ENCODE results near the gene ATP2B3.

ATP2B3 gene

DNA sequence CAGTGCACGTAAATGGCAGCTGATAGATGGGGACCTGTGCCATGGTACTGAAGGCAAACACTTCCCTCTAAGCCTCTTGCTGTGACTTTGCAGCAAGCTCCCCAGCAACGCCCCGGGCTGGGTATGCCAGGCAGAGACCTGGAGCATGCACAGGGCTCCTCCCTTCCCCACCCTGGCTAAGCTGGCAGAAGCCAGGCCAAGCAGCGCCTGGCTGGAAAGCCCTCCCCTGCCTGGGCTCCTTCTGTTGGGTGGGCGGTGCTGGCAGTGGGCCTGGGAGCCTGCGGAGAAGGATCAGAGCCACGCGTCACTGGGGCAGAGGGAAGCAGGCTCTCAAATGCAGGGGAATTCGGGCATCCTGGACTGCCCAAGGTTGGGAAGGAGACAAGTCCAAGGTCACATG, 3.6 kb downstream of the ATP2B3 start:
- Histone ChIP-seq H3K27ac (ENCODE audit: low read length) (no peak overlapping the region), H3K9me3 (ENCODE audit: control insufficient read depth in 2 of 2, low read length in 2 of 2) (no peaks in the 10 kb centered on the region), H3K9ac (ENCODE audit: low read length in 2 of 2) (no peak overlapping the region), H3K27me3 (ENCODE audit: control insufficient read depth in 1 of 2, insufficient read depth in 2 of 2, low read length in 2 of 2) (peaks cover 20 to 51% of the 10 kb centered on the region in 2 donors), H3K36me3 (ENCODE audit: control insufficient read depth in 2 of 2, insufficient read depth in 2 of 2, low read length in 2 of 2) (no peaks in the 10 kb centered on the region), H3K4me3 (ENCODE audit: low read length in 2 of 2) (no peak overlapping the region), H3K4me1 (ENCODE audit: control insufficient read depth, insufficient read depth, low read length) (peaks cover 2% of the 10 kb centered on the region)

DNA sequence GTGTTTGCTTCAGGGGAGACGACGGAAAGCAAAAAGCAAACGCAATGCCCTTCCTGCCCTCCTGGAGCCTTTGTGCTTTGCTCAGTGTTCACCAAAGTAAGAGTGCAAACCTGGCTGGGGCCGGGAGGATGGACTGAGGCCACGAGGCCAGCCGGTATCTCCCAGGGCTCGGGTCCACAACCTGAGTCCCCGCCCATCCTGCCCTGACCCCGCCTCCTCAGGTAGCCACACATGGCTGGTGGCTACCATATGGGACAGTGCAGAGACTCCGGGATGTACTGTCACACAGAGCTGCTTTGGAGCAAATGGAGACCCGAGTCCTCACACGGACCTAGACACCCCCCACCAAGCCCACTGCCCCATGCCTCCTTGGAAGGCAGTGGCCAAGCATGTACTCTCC, 4.8 kb downstream of the ATP2B3 start:
- no peak overlapping the region for H3K4me3 ChIP-seq (ENCODE audit: low read length in 2 of 2)
- H3K27me3 ChIP-seq (ENCODE audit: control insufficient read depth in 1 of 2, insufficient read depth in 2 of 2, low read length in 2 of 2): peaks cover 14 to 53% of the 10 kb centered on the region in 2 donors
- no peak overlapping the region for H3K9ac ChIP-seq (ENCODE audit: low read length in 2 of 2)
- H3K4me1 ChIP-seq (ENCODE audit: control insufficient read depth, insufficient read depth, low read length): peaks cover 2% of the 10 kb centered on the region
- no peaks in the 10 kb centered on the region for H3K36me3 ChIP-seq (ENCODE audit: control insufficient read depth in 2 of 2, insufficient read depth in 2 of 2, low read length in 2 of 2)
- H3K9me3 ChIP-seq (ENCODE audit: control insufficient read depth in 2 of 2, low read length in 2 of 2): no peaks in the 10 kb centered on the region
- H3K27ac ChIP-seq (ENCODE audit: low read length): no peak overlapping the region

GRCh38 chrX:153523269-153523668, 5.8 kb downstream of the ATP2B3 start:
- Histone ChIP-seq H3K9me3 (ENCODE audit: control insufficient read depth in 2 of 2, low read length in 2 of 2) (no peaks in the 10 kb centered on the region), H3K4me1 (ENCODE audit: control insufficient read depth, insufficient read depth, low read length) (peaks cover 2% of the 10 kb centered on the region), H3K27me3 (ENCODE audit: control insufficient read depth in 1 of 2, insufficient read depth in 2 of 2, low read length in 2 of 2) (peaks cover 11 to 59% of the 10 kb centered on the region in 2 donors), H3K4me3 (ENCODE audit: low read length in 2 of 2) (no peak overlapping the region), H3K27ac (ENCODE audit: low read length) (no peak overlapping the region), H3K9ac (ENCODE audit: low read length in 2 of 2) (no peak overlapping the region), H3K36me3 (ENCODE audit: control insufficient read depth in 2 of 2, insufficient read depth in 2 of 2, low read length in 2 of 2) (no peaks in the 10 kb centered on the region)

- Histone ChIP-seq H3K4me3 (ENCODE audit: low read length in 2 of 2) (no peak overlapping the region), H3K27me3 (ENCODE audit: control insufficient read depth in 1 of 2, insufficient read depth in 2 of 2, low read length in 2 of 2) (peaks cover 5 to 57% of the 10 kb centered on the region in 2 donors), H3K36me3 (ENCODE audit: control insufficient read depth in 2 of 2, insufficient read depth in 2 of 2, low read length in 2 of 2) (no peaks in the 10 kb centered on the region)
Observed at GRCh38 chrX:153524234-153524633, 6.8 kb downstream of the ATP2B3 start.

GRCh38 chrX:153525451-153525850, 8.0 kb downstream of the ATP2B3 start:
- no peak overlapping the region for H3K27ac ChIP-seq (ENCODE audit: low read length)
- H3K27me3 ChIP-seq (ENCODE audit: control insufficient read depth in 1 of 2, insufficient read depth in 2 of 2, low read length in 2 of 2): peaks cover 3 to 53% of the 10 kb centered on the region in 2 donors
- no peak overlapping the region for H3K9ac ChIP-seq (ENCODE audit: low read length in 2 of 2)

More at GRCh38 chrX:153524234-153524633, 6.8 kb downstream of the ATP2B3 start:
- no peaks in the 10 kb centered on the region for H3K9me3 ChIP-seq (ENCODE audit: control insufficient read depth in 2 of 2, low read length in 2 of 2)
- no peak overlapping the region for H3K27ac ChIP-seq (ENCODE audit: low read length)
- no peak overlapping the region for H3K9ac ChIP-seq (ENCODE audit: low read length in 2 of 2)
- no peaks in the 10 kb centered on the region for H3K4me1 ChIP-seq (ENCODE audit: control insufficient read depth, insufficient read depth, low read length)

DNA sequence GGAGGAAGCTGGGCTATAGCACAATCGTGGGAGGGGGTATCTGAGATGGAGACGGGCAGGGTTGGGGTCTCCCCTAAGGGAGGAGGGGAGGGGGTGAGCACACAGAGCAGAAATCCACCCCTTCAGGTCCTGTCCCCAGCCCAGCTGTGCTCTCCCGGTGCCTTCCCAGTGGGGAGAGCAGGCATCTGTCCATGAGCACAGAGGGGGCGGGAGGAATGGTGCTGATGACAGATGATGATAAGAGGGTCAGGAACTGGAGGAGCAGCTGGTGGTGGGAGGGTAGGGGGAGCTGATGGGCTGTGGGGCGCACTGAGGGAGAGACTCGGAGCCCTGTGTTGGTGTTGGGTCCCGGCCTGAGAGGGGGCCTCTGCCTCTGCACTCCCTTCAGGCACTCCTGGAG, 8.6 kb downstream of the ATP2B3 start:
- H3K27me3 ChIP-seq (ENCODE audit: control insufficient read depth in 1 of 2, insufficient read depth in 2 of 2, low read length in 2 of 2): peaks cover 0 to 50% of the 10 kb centered on the region in 2 donors

More at GRCh38 chrX:153525451-153525850, 8.0 kb downstream of the ATP2B3 start:
- Histone ChIP-seq H3K4me3 (ENCODE audit: low read length in 2 of 2) (no peak overlapping the region), H3K4me1 (ENCODE audit: control insufficient read depth, insufficient read depth, low read length) (no peaks in the 10 kb centered on the region), H3K9me3 (ENCODE audit: control insufficient read depth in 2 of 2, low read length in 2 of 2) (no peaks in the 10 kb centered on the region), H3K36me3 (ENCODE audit: control insufficient read depth in 2 of 2, insufficient read depth in 2 of 2, low read length in 2 of 2) (no peaks in the 10 kb centered on the region)

DNA sequence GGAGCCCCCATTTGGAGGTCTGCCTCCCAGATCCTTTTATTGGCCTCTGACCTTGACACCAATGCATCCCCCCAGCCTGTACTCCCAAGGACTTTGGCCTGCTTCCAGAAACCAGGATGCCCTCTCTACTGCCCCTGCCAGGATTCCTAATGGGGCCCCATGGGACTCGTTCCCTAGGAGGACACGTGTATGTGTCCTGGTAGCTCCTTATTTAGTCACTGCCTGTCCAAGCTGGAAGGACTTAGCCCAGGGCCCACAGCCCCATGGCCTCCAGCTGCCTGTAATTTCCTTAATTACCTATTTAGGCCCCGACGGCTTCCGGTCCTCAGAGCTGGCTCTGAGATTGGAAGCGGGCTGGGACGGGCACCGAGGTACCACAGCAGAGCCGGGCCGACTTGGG, 9.4 kb downstream of the ATP2B3 start:
- Histone ChIP-seq H3K27ac (ENCODE audit: low read length) (no peak overlapping the region), H3K4me3 (ENCODE audit: low read length in 2 of 2) (no peak overlapping the region), H3K27me3 (ENCODE audit: control insufficient read depth in 1 of 2, insufficient read depth in 2 of 2, low read length in 2 of 2) (peaks cover 0 to 47% of the 10 kb centered on the region in 2 donors), H3K9ac (ENCODE audit: low read length in 2 of 2) (no peak overlapping the region), H3K4me1 (ENCODE audit: control insufficient read depth, insufficient read depth, low read length) (no peaks in the 10 kb centered on the region), H3K36me3 (ENCODE audit: control insufficient read depth in 2 of 2, insufficient read depth in 2 of 2, low read length in 2 of 2) (no peaks in the 10 kb centered on the region), H3K9me3 (ENCODE audit: control insufficient read depth in 2 of 2, low read length in 2 of 2) (no peaks in the 10 kb centered on the region)

More for the DNA sequence above, 8.6 kb downstream of the ATP2B3 start:
- Histone ChIP-seq H3K27ac (ENCODE audit: low read length) (no peak overlapping the region), H3K4me1 (ENCODE audit: control insufficient read depth, insufficient read depth, low read length) (no peaks in the 10 kb centered on the region), H3K9me3 (ENCODE audit: control insufficient read depth in 2 of 2, low read length in 2 of 2) (no peaks in the 10 kb centered on the region), H3K9ac (ENCODE audit: low read length in 2 of 2) (no peak overlapping the region), H3K36me3 (ENCODE audit: control insufficient read depth in 2 of 2, insufficient read depth in 2 of 2, low read length in 2 of 2) (no peaks in the 10 kb centered on the region), H3K4me3 (ENCODE audit: low read length in 2 of 2) (no peak overlapping the region)

DNA sequence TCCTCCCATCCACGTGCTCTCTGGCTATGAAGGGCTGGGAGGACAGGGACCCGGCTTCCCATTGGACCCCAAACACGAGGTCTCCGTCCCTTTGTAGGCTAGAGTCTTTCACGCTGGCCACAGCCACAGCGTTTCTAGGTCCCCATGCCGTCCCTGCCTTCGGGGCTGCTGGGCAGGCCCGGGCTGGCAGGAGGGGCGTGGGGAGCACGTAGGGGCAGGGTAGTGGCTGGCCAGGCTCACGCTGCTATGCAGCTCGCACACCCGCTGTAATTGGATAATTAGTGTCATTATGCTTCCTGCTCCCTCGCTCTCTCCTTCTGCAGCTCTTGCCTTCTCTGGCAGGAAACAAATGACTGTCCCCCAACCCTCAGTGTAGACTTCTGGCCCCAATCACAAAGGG, 9.8 kb downstream of the ATP2B3 start:
- H3K27ac ChIP-seq (ENCODE audit: low read length): no peak overlapping the region
- no peaks in the 10 kb centered on the region for H3K4me1 ChIP-seq (ENCODE audit: control insufficient read depth, insufficient read depth, low read length)
- H3K36me3 ChIP-seq (ENCODE audit: control insufficient read depth in 2 of 2, insufficient read depth in 2 of 2, low read length in 2 of 2): no peaks in the 10 kb centered on the region
- H3K9me3 ChIP-seq (ENCODE audit: control insufficient read depth in 2 of 2, low read length in 2 of 2): no peaks in the 10 kb centered on the region
- H3K4me3 ChIP-seq (ENCODE audit: low read length in 2 of 2): no peak overlapping the region
- H3K9ac ChIP-seq (ENCODE audit: low read length in 2 of 2): no peak overlapping the region
- peaks cover 0 to 43% of the 10 kb centered on the region in 2 donors for H3K27me3 ChIP-seq (ENCODE audit: control insufficient read depth in 1 of 2, insufficient read depth in 2 of 2, low read length in 2 of 2)

DNA sequence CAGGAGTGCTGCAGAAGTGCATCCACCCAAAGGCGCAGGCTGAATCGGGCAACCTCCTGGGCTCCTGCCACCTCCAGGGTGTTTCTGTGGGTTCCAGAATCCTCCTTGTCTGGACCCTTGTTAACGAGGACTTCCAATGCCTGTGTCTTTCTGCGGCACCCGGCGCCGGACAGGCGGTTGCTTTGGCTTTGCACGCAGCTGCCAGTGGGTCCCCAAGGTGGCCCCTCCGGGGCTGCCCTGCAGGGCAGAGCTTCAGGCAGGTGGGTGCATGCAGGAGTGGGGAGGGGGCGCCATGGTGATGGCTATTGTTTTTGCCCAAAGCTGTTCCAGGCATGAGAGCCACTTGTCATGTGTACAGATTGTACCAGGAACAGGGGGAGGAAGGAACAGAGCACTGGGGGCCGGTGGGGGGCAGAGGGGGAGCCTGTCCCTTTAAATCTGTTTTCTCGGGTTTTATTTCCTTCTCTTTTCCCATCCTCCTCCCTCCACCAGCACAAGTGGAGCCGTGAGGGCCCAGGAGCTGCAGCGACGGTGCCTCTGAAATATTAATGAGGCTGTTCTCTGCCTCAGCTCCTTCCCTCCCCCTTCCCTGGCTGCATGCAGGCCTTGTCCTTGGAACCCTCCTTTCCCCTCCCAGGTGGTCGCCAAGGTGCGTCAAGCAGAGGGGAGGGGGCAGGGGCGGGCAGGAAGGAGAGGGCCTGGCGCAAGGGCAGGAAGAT, 13.1 kb downstream of the ATP2B3 start:
- Histone ChIP-seq H3K4me1 (ENCODE audit: control insufficient read depth, insufficient read depth, low read length) (no peaks in the 10 kb centered on the region), H3K9me3 (ENCODE audit: control insufficient read depth in 2 of 2, low read length in 2 of 2) (no peaks in the 10 kb centered on the region), H3K36me3 (ENCODE audit: control insufficient read depth in 2 of 2, insufficient read depth in 2 of 2, low read length in 2 of 2) (no peaks in the 10 kb centered on the region), H3K27ac (ENCODE audit: low read length) (no peak overlapping the region), H3K4me3 (ENCODE audit: low read length in 2 of 2) (no peak overlapping the region), H3K27me3 (ENCODE audit: control insufficient read depth in 1 of 2, insufficient read depth in 2 of 2, low read length in 2 of 2) (peaks cover 0 to 31% of the 10 kb centered on the region in 2 donors), H3K9ac (ENCODE audit: low read length in 2 of 2) (no peak overlapping the region)

- Histone ChIP-seq H3K9ac (ENCODE audit: low read length in 2 of 2) (no peak overlapping the region), H3K27me3 (ENCODE audit: control insufficient read depth in 1 of 2, insufficient read depth in 2 of 2, low read length in 2 of 2) (peaks cover 0 to 17% of the 10 kb centered on the region in 2 donors), H3K27ac (ENCODE audit: low read length) (no peak overlapping the region), H3K4me1 (ENCODE audit: control insufficient read depth, insufficient read depth, low read length) (no peaks in the 10 kb centered on the region), H3K4me3 (ENCODE audit: low read length in 2 of 2) (no peak overlapping the region), H3K36me3 (ENCODE audit: control insufficient read depth in 2 of 2, insufficient read depth in 2 of 2, low read length in 2 of 2) (no peaks in the 10 kb centered on the region), H3K9me3 (ENCODE audit: control insufficient read depth in 2 of 2, low read length in 2 of 2) (no peaks in the 10 kb centered on the region)
Observed at GRCh38 chrX:153533091-153533490, 15.6 kb downstream of the ATP2B3 start.

DNA sequence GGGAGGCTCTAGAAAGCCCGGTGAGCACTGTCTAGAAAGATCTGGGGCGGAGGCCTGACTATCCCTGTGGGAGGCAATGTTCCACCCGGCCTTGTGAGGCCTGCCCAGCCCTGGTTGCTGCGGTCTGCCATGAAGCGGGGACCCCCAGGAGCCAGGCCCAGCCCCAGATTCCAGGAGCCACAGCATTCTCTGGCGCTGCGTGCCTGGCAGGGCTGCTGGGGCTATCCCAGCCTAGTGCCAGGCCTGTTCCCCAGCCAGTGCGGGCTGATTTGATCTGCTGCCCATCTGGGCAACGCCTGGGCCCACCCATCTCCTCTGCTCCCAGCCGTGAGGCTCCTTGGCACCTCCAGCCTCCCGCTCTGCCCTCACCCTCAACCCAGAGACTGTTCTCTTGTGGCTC, 19.6 kb downstream of the ATP2B3 start:
- H3K27ac ChIP-seq (ENCODE audit: low read length): no peak overlapping the region
- no peak overlapping the region for H3K4me3 ChIP-seq (ENCODE audit: low read length in 2 of 2)
- no peaks in the 10 kb centered on the region for H3K9me3 ChIP-seq (ENCODE audit: control insufficient read depth in 2 of 2, low read length in 2 of 2)
- H3K36me3 ChIP-seq (ENCODE audit: control insufficient read depth in 2 of 2, insufficient read depth in 2 of 2, low read length in 2 of 2): no peaks in the 10 kb centered on the region
- H3K4me1 ChIP-seq (ENCODE audit: control insufficient read depth, insufficient read depth, low read length): no peaks in the 10 kb centered on the region
- H3K27me3 ChIP-seq (ENCODE audit: control insufficient read depth in 1 of 2, insufficient read depth in 2 of 2, low read length in 2 of 2): peaks cover 0 to 13% of the 10 kb centered on the region in 2 donors
- H3K9ac ChIP-seq (ENCODE audit: low read length in 2 of 2): no peak overlapping the region
